Mesenchymal stem cell (in vitro differentiated cells and primary cell): ENCODE data around the gene RERE.

ENCODE experiments used
- DNase-seq: peaks from one replicate; pipeline ENCODE4 v3.0.0-alpha.2; 2013
- H2AFZ ChIP-seq: one replicate; pipeline ENCODE4 v1.6.1; 2013; ENCODE audit warnings: low read depth, mild to moderate bottlenecking, control low read depth, inconsistent platforms, low read length, moderate library complexity
- H2AK5ac ChIP-seq: 2 replicates; pipeline ENCODE4 v1.6.1; 2013; ENCODE audit warnings: low read length, moderate library complexity, mild to moderate bottlenecking, inconsistent platforms; ENCODE audit not compliant: severe bottlenecking
- H2BK120ac ChIP-seq: one replicate; pipeline ENCODE4 v1.6.1; 2013; ENCODE audit warnings: low read depth, mild to moderate bottlenecking, inconsistent platforms, low read length, moderate library complexity
- H2BK12ac ChIP-seq, 2 experiments: one replicate each; pipeline ENCODE4 v1.6.1; 2013; ENCODE audit warnings: inconsistent platforms in 2 of 2, low read length in 2 of 2, mild to moderate bottlenecking in 2 of 2, moderate library complexity in 2 of 2, control low read depth in 1 of 2
- H2BK15ac ChIP-seq: one replicate; pipeline ENCODE4 v1.6.1; 2013; ENCODE audit warnings: mild to moderate bottlenecking, low read depth, inconsistent platforms; ENCODE audit not compliant: poor library complexity, severe bottlenecking
- H2BK5ac ChIP-seq: 2 replicates; pipeline ENCODE4 v1.6.1; 2013; ENCODE audit warnings: low read depth, mild to moderate bottlenecking, low read length, control low read depth, inconsistent platforms; ENCODE audit not compliant: poor library complexity, severe bottlenecking
- H3K14ac ChIP-seq, 2 experiments: one replicate each; pipeline ENCODE4 v1.6.1; 2013; ENCODE audit warnings: inconsistent platforms in 2 of 2, low read length in 2 of 2, control low read depth in 1 of 2, mild to moderate bottlenecking in 1 of 2, moderate library complexity in 1 of 2
- H3K18ac ChIP-seq, 2 experiments: one replicate each; pipeline ENCODE4 v1.6.1; 2013; ENCODE audit warnings: inconsistent platforms in 2 of 2, low read length in 2 of 2, control low read depth in 1 of 2, low read depth in 1 of 2, mild to moderate bottlenecking in 1 of 2
- H3K23ac ChIP-seq, 2 experiments: one replicate each; pipeline ENCODE4 v1.6.1; 2013; ENCODE audit warnings: inconsistent platforms in 2 of 2, low read length in 2 of 2, mild to moderate bottlenecking in 2 of 2, moderate library complexity in 2 of 2, control low read depth in 1 of 2
- H3K27ac ChIP-seq: 2 replicates; pipeline ENCODE4 v1.5.1; 2013; ENCODE audit warnings: mild to moderate bottlenecking, moderate library complexity, low read length, control low read depth, inconsistent platforms; ENCODE audit not compliant: poor library complexity, severe bottlenecking
- H3K27me3 ChIP-seq, 2 experiments: 2 replicates each; pipeline versions ENCODE4 v1.6.1 to v1.7.0; 2013; ENCODE audit warnings: low read length in 2 of 2, mild to moderate bottlenecking in 2 of 2, moderate library complexity in 2 of 2, control low read depth in 1 of 2, inconsistent platforms in 1 of 2; ENCODE audit not compliant: control insufficient read depth in 1 of 2, insufficient read depth in 1 of 2
- H3K36me3 ChIP-seq, 2 experiments: 2 replicates each; pipeline versions ENCODE4 v1.6.1 to v1.7.0; 2013; ENCODE audit warnings: low read length in 2 of 2, control low read depth in 1 of 2, inconsistent platforms in 1 of 2, low read depth in 1 of 2, mild to moderate bottlenecking in 1 of 2; ENCODE audit not compliant: insufficient read depth in 2 of 2, control insufficient read depth in 1 of 2
- H3K4ac ChIP-seq, 2 experiments: one replicate each; pipeline ENCODE4 v1.6.1; 2013; ENCODE audit warnings: inconsistent platforms in 2 of 2, low read length in 2 of 2, mild to moderate bottlenecking in 2 of 2, moderate library complexity in 2 of 2, control low read depth in 1 of 2, low read depth in 1 of 2
- H3K4me1 ChIP-seq: 2 replicates; pipeline ENCODE4 v1.6.1; 2013; ENCODE audit warnings: low read depth, low read length, control low read depth; ENCODE audit not compliant: control insufficient read depth, insufficient read depth
- H3K4me2 ChIP-seq: 2 replicates; pipeline ENCODE4 v1.6.1; 2013; ENCODE audit warnings: low read length, mild to moderate bottlenecking, inconsistent platforms; ENCODE audit not compliant: poor library complexity, severe bottlenecking
- H3K4me3 ChIP-seq, 2 experiments: 2 replicates each; pipeline versions ENCODE4 v1.5.1 to v1.7.0; 2013; ENCODE audit warnings: low read length in 2 of 2, mild to moderate bottlenecking in 2 of 2, control low read depth in 1 of 2, low read depth in 1 of 2; ENCODE audit not compliant: insufficient read depth in 1 of 2
- H3K79me1 ChIP-seq: replicated peaks from 2 replicates; pipeline ENCODE4 v1.6.1; 2013; ENCODE audit warnings: mild to moderate bottlenecking, control low read depth, low read length, inconsistent platforms; ENCODE audit not compliant: poor library complexity, severe bottlenecking
- H3K9ac ChIP-seq: 2 replicates; pipeline ENCODE4 v1.7.0; 2013; ENCODE audit warnings: mild to moderate bottlenecking, low read length, moderate library complexity
- H3K9me3 ChIP-seq: 2 replicates; pipeline ENCODE4 v1.7.0; 2013; ENCODE audit warnings: mild to moderate bottlenecking, low read length; ENCODE audit not compliant: control insufficient read depth
- H4K8ac ChIP-seq: one replicate; pipeline ENCODE4 v1.6.1; 2013; ENCODE audit warnings: inconsistent platforms, mild to moderate bottlenecking, low read length, moderate library complexity
- H4K91ac ChIP-seq: one replicate; pipeline ENCODE4 v1.6.1; 2013; ENCODE audit warnings: mild to moderate bottlenecking, low read length, inconsistent platforms
- WGBS: methylation state at CpG from one replicate; pipeline ENCODE4 v1.1.7; 2013; ENCODE audit warnings: mixed read lengths; 5-methylcytosine and 5-hydroxymethylcytosine counted together

The RERE gene

GRCh38 chr1:8560611-8561544 lies 256.6 kb downstream of the RERE start:
- Histone ChIP-seq H3K79me1 (peaks cover 18% of the 10 kb centered on the region), H4K91ac (no peak overlapping the region), H3K4ac (no peak overlapping the region), H3K27ac (peak overlapping the region; percentile 84), H2BK12ac (no peak overlapping the region), H2AFZ (no peak overlapping the region), H3K4me3 (no peak overlapping the region), H3K18ac (no peak overlapping the region), H3K4me1 (peaks cover 7% of the 10 kb centered on the region), H3K23ac (no peak overlapping the region), H3K36me3 (peaks cover 0 to 6% of the 10 kb centered on the region in 2 experiments), H2BK120ac (no peak overlapping the region), H4K8ac (no peak overlapping the region), H2BK5ac (no peak overlapping the region), H2BK15ac (no peak overlapping the region), H3K27me3 (no peaks in the 10 kb centered on the region), H3K14ac (no peak overlapping the region), H2AK5ac (no peak overlapping the region), H3K9me3 (no peaks in the 10 kb centered on the region), H3K4me2 (no peak overlapping the region), H3K9ac (peak overlapping the region; percentile 52)
- peak; percentile 68 for DNase-seq
- WGBS = 54% methylated on average over 2 of the region's 2 CpGs

DNA sequence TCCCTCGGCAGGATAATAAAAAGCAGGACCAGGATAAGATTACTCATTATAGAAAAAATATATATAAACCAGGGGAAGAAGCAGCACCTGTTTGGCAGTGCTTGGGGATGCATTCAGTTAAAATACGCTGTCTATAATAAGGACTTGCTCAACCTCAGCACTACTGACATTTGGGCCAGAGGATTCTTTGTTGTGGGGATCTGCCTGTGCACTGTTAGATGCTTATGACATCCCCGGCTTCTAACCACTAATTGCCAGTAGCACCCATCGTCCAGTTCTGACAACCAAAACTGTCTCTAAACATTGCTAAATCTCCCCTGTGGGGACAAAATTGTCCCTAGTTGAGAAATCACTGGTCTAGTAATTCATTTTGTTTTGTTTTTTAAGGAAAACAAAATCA lies 257.4 kb downstream of the RERE start:
- H2AK5ac ChIP-seq = peak overlapping the region; percentile 84
- no peak overlapping the region for H3K4me2 ChIP-seq
- H3K4me3 ChIP-seq = no peak overlapping the region
- no peak overlapping the region for H4K91ac ChIP-seq
- H3K18ac ChIP-seq = no peak overlapping the region
- peak overlapping the region; percentile 19 for H3K9ac ChIP-seq
- H3K14ac ChIP-seq = no peak overlapping the region
- H2AFZ ChIP-seq = no peak overlapping the region
- no peaks in the 10 kb centered on the region for H3K27me3 ChIP-seq
- no peak for DNase-seq
- no peaks in the 10 kb centered on the region for H3K9me3 ChIP-seq
- no peak overlapping the region for H2BK15ac ChIP-seq
- H2BK12ac ChIP-seq = no peak overlapping the region
- H2BK120ac ChIP-seq = no peak overlapping the region
- 89% methylated on average over 1 of the region's 4 CpGs for WGBS
- peaks cover 18% of the 10 kb centered on the region for H3K79me1 ChIP-seq
- no peak overlapping the region for H4K8ac ChIP-seq
- no peak overlapping the region for H3K23ac ChIP-seq
- H2BK5ac ChIP-seq = no peak overlapping the region
- H3K4ac ChIP-seq = no peak overlapping the region
- peaks cover 0 to 7% of the 10 kb centered on the region in 2 experiments for H3K36me3 ChIP-seq
- peaks cover 7% of the 10 kb centered on the region for H3K4me1 ChIP-seq
- H3K27ac ChIP-seq = peak overlapping the region; percentile 84

GRCh38 chr1:8555582-8555981 lies 261.9 kb downstream of the RERE start:
- H2BK15ac ChIP-seq = no peak overlapping the region
- no peaks in the 10 kb centered on the region for H3K27me3 ChIP-seq
- H2BK120ac ChIP-seq = no peak overlapping the region
- no peak overlapping the region for H3K14ac ChIP-seq
- no peak overlapping the region for H2BK12ac ChIP-seq
- H3K9ac ChIP-seq = no peak overlapping the region
- H3K9me3 ChIP-seq = no peaks in the 10 kb centered on the region
- H3K18ac ChIP-seq = no peak overlapping the region
- H2AK5ac ChIP-seq = no peak overlapping the region
- H2BK5ac ChIP-seq = no peak overlapping the region
- no peak overlapping the region for H3K4me3 ChIP-seq
- no peak overlapping the region for H4K8ac ChIP-seq
- no peak overlapping the region for H2AFZ ChIP-seq
- no peak for DNase-seq
- H3K4me1 ChIP-seq = peaks cover 6% of the 10 kb centered on the region
- H3K27ac ChIP-seq = peak overlapping the region; percentile 34
- peaks cover 7 to 12% of the 10 kb centered on the region in 2 experiments for H3K36me3 ChIP-seq
- H3K4me2 ChIP-seq = no peak overlapping the region
- no peak overlapping the region for H3K23ac ChIP-seq
- no peak overlapping the region for H3K4ac ChIP-seq
- H3K79me1 ChIP-seq = peaks cover 29% of the 10 kb centered on the region
- no peak overlapping the region for H4K91ac ChIP-seq

DNA sequence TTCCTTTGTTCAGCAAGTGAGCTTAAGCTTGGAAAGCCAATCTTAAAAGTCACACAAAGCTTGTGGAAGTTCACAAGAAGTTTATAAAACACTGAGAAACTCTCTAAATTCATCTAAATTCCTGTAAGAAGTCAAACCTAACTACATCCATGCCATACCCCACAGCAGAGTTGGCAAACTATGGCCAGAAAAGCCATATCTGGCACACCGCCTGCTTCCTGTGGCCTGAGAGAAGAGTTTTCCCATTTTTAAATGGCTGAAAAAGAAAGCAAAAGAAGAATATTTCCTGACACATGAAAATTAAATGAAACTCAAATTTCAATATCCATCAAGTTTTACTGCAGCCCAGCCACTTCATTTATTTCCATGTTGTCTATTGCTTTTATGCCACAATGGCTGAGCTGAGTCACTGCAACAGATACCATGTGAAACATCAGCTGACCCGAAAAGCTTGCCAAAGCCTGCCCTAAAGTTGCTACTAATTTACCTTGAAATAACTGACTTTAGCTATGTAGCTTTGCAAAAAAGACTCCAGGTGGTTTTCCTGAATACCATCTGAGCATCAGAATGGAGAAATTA lies 262.4 kb downstream of the RERE start:
- H3K9ac ChIP-seq = peak overlapping the region; percentile 27
- H3K14ac ChIP-seq = no peak overlapping the region
- no peak overlapping the region for H2AK5ac ChIP-seq
- no peak overlapping the region for H3K4me2 ChIP-seq
- H3K27ac ChIP-seq = peak overlapping the region; percentile 81
- peaks cover 6% of the 10 kb centered on the region for H3K4me1 ChIP-seq
- no peak overlapping the region for H4K91ac ChIP-seq
- H2BK12ac ChIP-seq = no peak overlapping the region
- no peak overlapping the region for H4K8ac ChIP-seq
- H3K27me3 ChIP-seq = no peaks in the 10 kb centered on the region
- no peak overlapping the region for H2AFZ ChIP-seq
- no peak overlapping the region for H2BK120ac ChIP-seq
- H2BK15ac ChIP-seq = no peak overlapping the region
- WGBS = 97% methylated on average over 2 of the region's 2 CpGs
- no peak overlapping the region for H3K4ac ChIP-seq
- H3K36me3 ChIP-seq = peaks cover 7 to 12% of the 10 kb centered on the region in 2 experiments
- H3K23ac ChIP-seq = no peak overlapping the region
- DNase-seq = peak; percentile 51
- H3K79me1 ChIP-seq = peaks cover 28% of the 10 kb centered on the region
- H3K4me3 ChIP-seq = no peak overlapping the region
- H3K18ac ChIP-seq = no peak overlapping the region
- H3K9me3 ChIP-seq = no peaks in the 10 kb centered on the region
- no peak overlapping the region for H2BK5ac ChIP-seq
